Measurements from ENCODE around the gene UBL4B. TPM values are rescaled to one million over a fixed set of nuclear protein-coding genes. Genes with fewer than 3 reads are reported as not detected.

The UBL4B gene
- total RNA-seq, 2 experiments from 2014 or later = not detected

- H3K4me3 ChIP-seq (ENCODE audit: low read depth, low read length, poor library complexity, severe bottlenecking) = no peak overlapping the region
- ChIA-PET CTCF (ENCODE audit: unreplicated experiment) (interaction anchor here (1.0 to 1.2 kb wide), 2 partner anchors 7 to 10 kb away, joined by 4 to 5 read pairs; no protein-coding TSS in a partner anchor), POLR2A (no interaction called here)
- TF ChIP-seq CTCF (conservative IDR thresholded peaks at IDR 0.05; ENCODE audit: low read length) (no peak), EZH2phosphoT487 (IDR thresholded peaks at IDR 0.05; ENCODE audit: borderline replicate concordance, low read depth, low read length) (no peak)
- DNase-seq (ENCODE audit: low spot score) = no peak
- H3K36me3 ChIP-seq (ENCODE audit: insufficient read depth, low read length) = no peaks in the 10 kb centered on the region
- H3K9me2 ChIP-seq (ENCODE audit: insufficient read depth, low read length) = no peaks in the 10 kb centered on the region
- H3K9me3 ChIP-seq (ENCODE audit: low read length) = no peaks in the 10 kb centered on the region
- intact Hi-C loops (cut with micrococcal nuclease; ENCODE audit: unreplicated experiment) = no loop called here
- H3K79me2 ChIP-seq (ENCODE audit: insufficient read depth, low read depth, low read length) = no peaks in the 10 kb centered on the region
- BruUV-seq (replicated peaks) = no TSS peak
- H2AFZ ChIP-seq (ENCODE audit: low read length) = no peak overlapping the region
- H3K4me1 ChIP-seq (ENCODE audit: insufficient read depth, low read length, poor library complexity, severe bottlenecking) = peaks cover 18% of the 10 kb centered on the region
- no peak overlapping the region for H3K4me2 ChIP-seq (ENCODE audit: low read length)
- H3K27ac ChIP-seq (ENCODE audit: low read depth, low read length, poor library complexity, severe bottlenecking) = no peak overlapping the region
- no peaks in the 10 kb centered on the region for H4K20me1 ChIP-seq (ENCODE audit: insufficient read depth, low read length)
These were observed 13.8 kb upstream of the UBL4B start for GRCh38 chr1:110098222-110099026.

GRCh38 chr1:110100335-110100734 lies 11.9 kb upstream of the UBL4B start:
- TF ChIP-seq EZH2phosphoT487 (IDR thresholded peaks at IDR 0.05; ENCODE audit: borderline replicate concordance, low read depth, low read length) (no peak), CTCF (conservative IDR thresholded peaks at IDR 0.05; ENCODE audit: low read length) (no peak)
- POLR2A ChIA-PET = interaction anchor here (1.3 kb wide), 1 partner anchor 9 kb away, joined by 3 read pairs; no protein-coding TSS in a partner anchor
- Histone ChIP-seq H2AFZ (ENCODE audit: low read length) (no peak overlapping the region), H4K20me1 (ENCODE audit: insufficient read depth, low read length) (no peaks in the 10 kb centered on the region), H3K27ac (ENCODE audit: low read depth, low read length, poor library complexity, severe bottlenecking) (no peak overlapping the region), H3K4me1 (ENCODE audit: insufficient read depth, low read length, poor library complexity, severe bottlenecking) (peaks cover 18% of the 10 kb centered on the region), H3K36me3 (ENCODE audit: insufficient read depth, low read length) (no peaks in the 10 kb centered on the region), H3K9me2 (ENCODE audit: insufficient read depth, low read length) (no peaks in the 10 kb centered on the region), H3K4me2 (ENCODE audit: low read length) (no peak overlapping the region), H3K79me2 (ENCODE audit: insufficient read depth, low read depth, low read length) (no peaks in the 10 kb centered on the region), H3K4me3 (ENCODE audit: low read depth, low read length, poor library complexity, severe bottlenecking) (no peak overlapping the region), H3K9me3 (ENCODE audit: low read length) (no peaks in the 10 kb centered on the region)
- intact Hi-C loops (cut with micrococcal nuclease; ENCODE audit: unreplicated experiment) = no loop called here
- DNase-seq (ENCODE audit: low spot score) = no peak
- no TSS peak for BruUV-seq (replicated peaks)
- CTCF ChIA-PET (ENCODE audit: unreplicated experiment) = interaction anchor here (0.7 kb wide), 1 partner anchor 9 kb away, joined by 3 read pairs; no protein-coding TSS in a partner anchor

DNA sequence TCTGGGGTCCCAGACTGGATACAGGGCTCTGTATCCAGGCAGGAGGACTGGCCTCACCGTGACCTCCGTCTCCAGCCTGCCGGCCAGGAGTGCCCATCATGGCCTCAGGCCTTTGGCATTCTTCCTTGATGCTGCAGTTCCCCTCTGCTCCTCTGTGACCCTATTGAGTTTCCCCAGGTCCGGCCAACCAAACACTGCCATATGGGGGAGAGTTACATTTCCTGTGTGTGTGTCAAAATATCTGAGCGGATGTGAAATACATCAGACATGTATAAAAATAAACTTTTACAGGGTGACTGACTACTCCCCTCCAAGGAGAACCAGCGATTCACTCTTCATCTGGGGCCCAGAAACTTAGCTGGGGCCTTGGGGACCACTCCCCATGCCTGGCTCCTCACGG lies 10.2 kb upstream of the UBL4B start:
- Histone ChIP-seq H3K9me2 (ENCODE audit: insufficient read depth, low read length) (no peaks in the 10 kb centered on the region), H3K9me3 (ENCODE audit: low read length) (no peaks in the 10 kb centered on the region), H3K4me1 (ENCODE audit: insufficient read depth, low read length, poor library complexity, severe bottlenecking) (peaks cover 18% of the 10 kb centered on the region), H3K4me2 (ENCODE audit: low read length) (peak overlapping the region; percentile 56), H3K27ac (ENCODE audit: low read depth, low read length, poor library complexity, severe bottlenecking) (peak overlapping the region; percentile 23), H3K36me3 (ENCODE audit: insufficient read depth, low read length) (no peaks in the 10 kb centered on the region), H3K79me2 (ENCODE audit: insufficient read depth, low read depth, low read length) (no peaks in the 10 kb centered on the region), H2AFZ (ENCODE audit: low read length) (peak overlapping the region; percentile 95), H4K20me1 (ENCODE audit: insufficient read depth, low read length) (no peaks in the 10 kb centered on the region), H3K4me3 (ENCODE audit: low read depth, low read length, poor library complexity, severe bottlenecking) (peak overlapping the region; percentile 22)
- POLR2A ChIA-PET = interaction anchor here (1.1 kb wide), 2 partner anchors 14 to 68 kb away, joined by 3 read pairs; partner anchors contain the start of gene STRIP1
- DNase-seq (ENCODE audit: low spot score) = peak; percentile 70
- no TSS peak for BruUV-seq (replicated peaks)
- CTCF ChIA-PET (ENCODE audit: unreplicated experiment) = interaction anchor here (1.3 to 2.9 kb wide), 3 partner anchors 11 to 14 kb away, joined by 7 to 14 read pairs (median 10); no protein-coding TSS in a partner anchor
- no peak for TF ChIP-seq EZH2phosphoT487 (IDR thresholded peaks at IDR 0.05; ENCODE audit: borderline replicate concordance, low read depth, low read length)
- TF ChIP-seq CTCF (conservative IDR thresholded peaks at IDR 0.05; ENCODE audit: low read length) = no peak
- intact Hi-C loops (cut with micrococcal nuclease; ENCODE audit: unreplicated experiment) = no loop called here

All from OCI-LY7 (cell line).